Activated CD4-positive, CD25-positive, alpha-beta regulatory T cell treated with anti-CD3 and anti-CD28 coated beads, Interleukin-2, amount 50 U/mL, for 24 hours (primary cell): ENCODE results near the gene SLC35G6.
A peak's percentile ranks its signal among the peaks of the same experiment; 100 is the strongest.
"Not testable (repeated sequence)": the region's sequence is repeated elsewhere in the genome, so short reads cannot be mapped to it uniquely, and the experiment has no call there.

Source experiments
- ATAC-seq, 2 donors: fragments of 150-1000 bp; cut with Tn5 transposase; one replicate each; pipeline ENCODE4 v1.10.0; 2021; ENCODE audit warnings: mild to moderate bottlenecking in 1 of 2, moderate library complexity in 1 of 2

The SLC35G6 gene

GRCh38 chr17:7481275-7481674 lies at the start of gene SLC35G6:
SLC35G6 (plus strand) TSS chr17:7481446; CDS start chr17:7481517, 71 bp downstream.
- not testable (repeated sequence) for ATAC-seq

- ATAC-seq = no peak
These were observed 49.0 kb upstream of the SLC35G6 start for GRCh38 chr17:7432296-7432695.

GRCh38 chr17:7435676-7436555 lies 45.3 kb upstream of the SLC35G6 start:
- ATAC-seq = peak; percentile 6 to 7

GRCh38 chr17:7436556-7437368 lies 44.5 kb upstream of the SLC35G6 start:
- ATAC-seq = peak; percentile 72 to 75

DNA sequence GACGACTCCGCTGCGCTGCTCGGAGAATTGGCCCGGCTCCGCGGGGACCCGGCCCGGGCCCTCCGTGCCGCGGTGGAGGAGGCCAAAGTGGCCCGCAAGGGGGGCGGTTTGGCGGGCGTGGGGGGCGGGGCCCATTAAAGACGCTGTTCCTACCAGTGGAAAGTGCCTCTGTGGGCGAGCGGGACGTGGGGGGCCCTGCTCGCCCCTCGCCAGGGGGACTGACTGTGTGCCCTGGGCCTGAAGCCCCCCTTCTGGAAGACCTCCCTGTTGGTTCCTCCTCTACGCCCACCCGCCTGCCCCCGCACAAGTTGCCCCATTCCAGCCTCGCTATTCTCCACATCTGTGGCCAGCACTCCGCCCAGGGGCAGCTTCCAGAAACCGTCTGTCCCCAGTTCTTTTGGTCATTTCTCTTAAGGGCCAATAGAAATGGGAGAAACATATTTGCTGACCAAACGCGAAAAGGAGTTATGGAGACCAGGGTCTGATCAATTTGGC lies 43.8 kb upstream of the SLC35G6 start:
- no peak for ATAC-seq

DNA sequence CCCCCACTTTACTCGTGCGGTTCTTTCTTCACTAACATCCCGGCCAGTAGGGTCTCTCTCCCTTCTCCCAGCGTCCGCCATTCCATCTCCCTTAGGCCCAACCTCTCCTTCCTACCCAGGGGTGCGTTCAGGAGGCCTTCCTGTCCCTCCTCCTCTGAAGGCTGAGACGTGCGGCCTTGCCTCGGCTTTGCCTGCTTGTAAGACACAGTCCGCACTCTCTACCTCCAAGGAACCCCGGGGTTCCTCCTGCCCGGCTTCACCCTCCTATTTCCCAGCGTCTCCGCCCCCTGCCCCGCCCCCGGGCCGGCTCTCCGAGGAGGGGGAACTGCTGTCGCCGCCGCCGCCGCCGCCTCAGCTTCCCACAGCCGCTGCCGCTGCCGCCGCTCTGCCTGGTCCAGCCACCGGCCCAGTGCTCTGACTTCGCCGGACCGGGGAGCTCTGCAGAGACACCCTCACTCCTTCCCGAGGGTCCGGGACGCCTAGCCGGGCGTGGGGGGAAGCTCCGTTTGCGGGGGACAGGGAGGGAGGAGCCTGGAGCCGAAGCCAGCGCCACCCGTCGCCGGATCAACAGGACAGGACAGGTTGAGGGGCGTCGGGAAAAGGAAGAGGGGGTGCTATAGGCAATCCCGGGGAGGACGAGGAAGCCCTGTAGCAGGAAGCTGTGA lies 43.2 kb upstream of the SLC35G6 start:
- ATAC-seq = no peak

- ATAC-seq = no peak
These were observed 42.4 kb upstream of the SLC35G6 start for GRCh38 chr17:7438656-7439460.

GRCh38 chr17:7439462-7440112 lies 41.7 kb upstream of the SLC35G6 start, which contains the start of gene FGF11:
FGF11 (plus strand) TSS chr17:7439512; CDS start chr17:7439621, 109 bp downstream.
- no peak for ATAC-seq

GRCh38 chr17:7440113-7440833 lies 41.0 kb upstream of the SLC35G6 start:
- no peak for ATAC-seq

GRCh38 chr17:7440834-7441195 lies 40.4 kb upstream of the SLC35G6 start:
- no peak for ATAC-seq

DNA sequence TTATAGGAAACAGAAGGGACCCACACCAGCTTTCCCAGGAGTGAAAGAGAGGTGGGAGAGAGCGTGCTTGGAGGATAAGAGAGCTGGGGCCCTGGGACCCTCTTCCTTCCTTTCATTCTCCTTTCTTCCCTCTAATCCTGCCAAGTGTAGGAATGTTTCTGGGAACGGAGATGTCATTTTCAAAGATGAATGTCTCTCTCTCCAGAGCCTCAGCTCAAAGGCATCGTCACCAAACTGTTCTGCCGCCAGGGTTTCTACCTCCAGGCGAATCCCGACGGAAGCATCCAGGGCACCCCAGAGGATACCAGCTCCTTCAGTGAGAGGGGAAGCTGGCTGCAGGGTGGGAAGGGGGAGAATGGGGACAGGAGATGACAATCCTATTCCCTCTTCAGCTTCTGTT lies 40.0 kb upstream of the SLC35G6 start:
- ATAC-seq = no peak

GRCh38 chr17:7442142-7442541 lies 39.1 kb upstream of the SLC35G6 start:
- ATAC-seq = no peak

DNA sequence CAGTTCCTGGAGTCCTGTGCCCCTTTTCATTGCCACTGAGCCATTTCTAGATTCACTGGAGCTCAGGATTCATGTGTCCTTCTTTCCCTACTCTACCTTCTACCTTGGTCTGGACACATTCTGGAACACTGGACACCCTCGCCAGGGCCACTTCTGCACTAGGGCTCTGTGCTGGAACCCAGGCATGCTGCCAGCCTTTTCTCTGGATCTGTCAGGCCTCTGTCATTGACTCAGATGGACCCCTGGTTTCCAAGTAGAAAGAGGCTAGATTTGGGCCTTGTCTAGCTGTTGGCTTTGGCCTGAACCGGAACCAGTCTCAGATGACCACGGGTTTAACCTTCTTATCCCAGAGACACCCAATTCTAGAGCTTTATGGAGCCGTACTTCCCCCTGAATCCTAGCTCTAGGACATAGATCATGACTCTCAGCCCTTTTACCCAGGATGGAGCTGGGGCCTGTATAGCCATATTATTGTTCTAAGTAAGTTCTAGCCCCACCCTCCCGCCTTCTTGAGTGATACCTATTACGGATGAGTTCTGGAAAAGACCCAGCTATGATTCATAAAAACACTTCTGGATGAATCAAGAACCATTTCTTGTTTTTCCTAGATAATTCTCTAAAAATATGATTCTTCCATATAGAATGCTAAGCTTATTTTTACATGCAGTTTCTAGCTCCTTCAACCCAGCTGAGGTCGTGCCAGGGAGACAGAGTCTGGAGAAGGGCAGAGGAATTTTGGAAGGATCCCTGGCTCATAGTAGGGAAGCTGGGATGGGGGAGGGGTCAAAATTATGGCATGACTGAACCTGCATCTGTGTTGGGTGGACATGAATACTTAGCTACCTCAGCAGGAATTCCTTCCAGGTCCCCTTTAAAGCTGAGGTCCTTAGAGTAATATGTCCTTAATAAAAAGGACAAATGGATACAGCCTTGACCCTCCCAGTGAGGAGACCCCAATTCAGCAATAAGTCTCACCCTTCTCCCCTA lies 37.5 kb upstream of the SLC35G6 start:
- no peak for ATAC-seq

- ATAC-seq = peak in 1 of 2 donors; percentile 13
These were observed 36.3 kb upstream of the SLC35G6 start, which contains the start of gene CHRNB1 for GRCh38 chr17:7444682-7445618. CHRNB1 (plus strand) TSS chr17:7445061; CDS start chr17:7445128, 67 bp downstream.

DNA sequence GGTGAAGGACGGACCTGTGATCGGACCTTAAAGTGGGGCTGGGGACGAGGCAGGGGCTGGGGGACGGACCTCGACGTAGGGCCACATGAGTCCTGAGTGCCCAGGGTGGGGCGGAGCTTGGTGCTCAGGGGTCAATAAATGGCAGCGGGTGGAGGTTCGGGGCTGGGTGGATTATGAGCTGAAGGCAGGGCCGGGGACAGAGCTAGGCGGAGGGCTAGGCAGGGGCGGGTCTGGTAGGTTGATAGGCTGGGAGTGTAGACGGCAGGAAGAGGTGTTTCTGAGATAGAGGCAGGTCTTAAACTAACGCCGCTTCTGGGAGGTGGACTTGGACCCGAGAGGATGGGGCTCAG lies 35.7 kb upstream of the SLC35G6 start:
- peak; percentile 68 to 80 for ATAC-seq

GRCh38 chr17:7448461-7448860 lies 32.8 kb upstream of the SLC35G6 start:
- ATAC-seq = no peak

- ATAC-seq = no peak
These were observed 21.2 kb upstream of the SLC35G6 start for GRCh38 chr17:7459961-7460545.
